Gastroesophageal sphincter (tissue), 4 donors: ENCODE measurements around the gene IFT80. TPM values are rescaled to one million over a fixed set of nuclear protein-coding genes. Genes with fewer than 3 reads are reported as not detected.

Experiments
- ATAC-seq: fragments of 150-250 bp; one replicate; pipeline ENCODE4 v1.9.1; 2016; ENCODE audit warnings: mild to moderate bottlenecking, moderate library complexity
- H3K27ac ChIP-seq, 4 donors: fragments of 200-600 bp; sonication (generic) in 3 of 4; 1 replicate in 3 of 4; 2 replicates in 1 of 4; pipeline ENCODE4 v1.5.1; 2016 to 2019
- H3K27me3 ChIP-seq: fragments of 200-600 bp; sonication (generic); one replicate; pipeline ENCODE4 v1.5.1; 2019
- H3K36me3 ChIP-seq, 2 donors: fragments of 200-600 bp; sonication (generic); one replicate each; pipeline ENCODE4 v1.5.1; 2019; ENCODE audit warnings: control low read depth in 1 of 2
- H3K4me1 ChIP-seq, 3 donors: fragments of 200-600 bp; sonication (generic); 1 replicate in 2 of 3; 2 replicates in 1 of 3; pipeline ENCODE4 v1.5.1; 2016 to 2019; ENCODE audit warnings: control low read depth in 2 of 3
- H3K4me3 ChIP-seq, 2 donors: fragments of 200-600 bp; sonication (generic); one replicate each; pipeline ENCODE4 v1.5.1; 2019; ENCODE audit warnings: mild to moderate bottlenecking in 1 of 2, moderate library complexity in 1 of 2
- H3K9me3 ChIP-seq, 3 donors: fragments of 200-600 bp; sonication (generic); one replicate each; pipeline ENCODE4 v1.5.1; 2017 to 2019; ENCODE audit warnings: control low read depth in 2 of 3
- EP300 ChIP-seq: sonication (generic); formaldehyde crosslinking; IDR thresholded peaks from one replicate; pipeline ENCODE4 v1.6.1; 2017; ENCODE audit warnings: antibody characterized with exemption, mild to moderate bottlenecking
- POLR2A ChIP-seq, 2 donors: fragments of 450-650 bp; IDR thresholded peaks; one replicate each; pipeline ENCODE4 v1.6.1; 2017; ENCODE audit warnings: antibody characterized with exemption in 2 of 2, mild to moderate bottlenecking in 2 of 2, moderate library complexity in 1 of 2
- POLR2AphosphoS5 ChIP-seq: sonication (generic); formaldehyde crosslinking; IDR thresholded peaks from one replicate; pipeline ENCODE4 v1.6.1; 2017; ENCODE audit warnings: antibody characterized with exemption
- WGBS, 2 donors: methylation state at CpG; one replicate each; pipeline ENCODE4 v1.1.5; 2018; ENCODE audit warnings: low coverage in 1 of 2; 5-methylcytosine and 5-hydroxymethylcytosine counted together
- total RNA-seq, 4 donors: library from RNA; depleted of rRNA; stranded (reverse); fragments of >200 nt; gene quantifications; one replicate each; pipeline ENCODE4 v1.1.0, GENCODE V29; 2016
- TF ChIP-seq, protein P1 (sequence below), 4 experiments: fragments of 200-600 bp in 2 of 4; fragments of 450-650 bp in 2 of 4; sonication (generic) in 1 of 4; IDR thresholded peaks; one replicate each; pipeline ENCODE4 v1.5.1; 2017 to 2019; ENCODE audit warnings: antibody characterized with exemption in 4 of 4, mild to moderate bottlenecking in 2 of 4, moderate library complexity in 2 of 4

The IFT80 gene
- total RNA-seq, 4 donors from 2014 or later = 14.9 to 36.6 (median 20.1) TPM

DNA sequence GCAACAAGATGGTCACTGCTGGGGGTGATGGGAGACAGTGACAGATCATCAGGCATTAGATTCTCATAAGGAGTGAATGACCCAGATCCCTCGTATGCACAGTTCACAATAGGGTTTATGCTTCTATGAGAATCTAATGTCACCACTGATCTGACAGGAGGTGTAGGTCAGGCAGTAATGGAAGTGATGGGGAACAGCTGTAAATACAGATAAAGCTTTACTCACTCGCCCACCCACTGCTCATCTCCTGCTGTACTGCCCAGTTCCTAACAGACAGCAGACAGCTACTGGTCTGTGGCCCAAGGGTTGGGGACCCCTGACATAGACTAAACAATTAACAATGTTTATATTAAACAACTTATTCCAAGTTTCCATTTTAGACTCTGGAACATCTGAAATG is 25.4 kb downstream of the IFT80 start:
- Histone ChIP-seq H3K4me3 (no peak overlapping the region), H3K27ac (no peak overlapping the region), H3K9me3 (no peaks in the 10 kb centered on the region), H3K27me3 (no peaks in the 10 kb centered on the region), H3K4me1 (no peaks in the 10 kb centered on the region), H3K36me3 (peaks cover 0 to 53% of the 10 kb centered on the region in 2 donors)
- 90 to 95% methylated on average over 2 of the region's 2 CpGs for WGBS, 2 donors
- ATAC-seq = no peak
- no peak for TF ChIP-seq POLR2AphosphoS5
- no peak for TF ChIP-seq EP300
- TF ChIP-seq, protein P1, sequence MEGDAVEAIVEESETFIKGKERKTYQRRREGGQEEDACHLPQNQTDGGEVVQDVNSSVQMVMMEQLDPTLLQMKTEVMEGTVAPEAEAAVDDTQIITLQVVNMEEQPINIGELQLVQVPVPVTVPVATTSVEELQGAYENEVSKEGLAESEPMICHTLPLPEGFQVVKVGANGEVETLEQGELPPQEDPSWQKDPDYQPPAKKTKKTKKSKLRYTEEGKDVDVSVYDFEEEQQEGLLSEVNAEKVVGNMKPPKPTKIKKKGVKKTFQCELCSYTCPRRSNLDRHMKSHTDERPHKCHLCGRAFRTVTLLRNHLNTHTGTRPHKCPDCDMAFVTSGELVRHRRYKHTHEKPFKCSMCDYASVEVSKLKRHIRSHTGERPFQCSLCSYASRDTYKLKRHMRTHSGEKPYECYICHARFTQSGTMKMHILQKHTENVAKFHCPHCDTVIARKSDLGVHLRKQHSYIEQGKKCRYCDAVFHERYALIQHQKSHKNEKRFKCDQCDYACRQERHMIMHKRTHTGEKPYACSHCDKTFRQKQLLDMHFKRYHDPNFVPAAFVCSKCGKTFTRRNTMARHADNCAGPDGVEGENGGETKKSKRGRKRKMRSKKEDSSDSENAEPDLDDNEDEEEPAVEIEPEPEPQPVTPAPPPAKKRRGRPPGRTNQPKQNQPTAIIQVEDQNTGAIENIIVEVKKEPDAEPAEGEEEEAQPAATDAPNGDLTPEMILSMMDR (IDR thresholded peaks at IDR 0.05) = no peak
- TF ChIP-seq POLR2A (IDR thresholded peaks at IDR 0.05) = no peak

DNA sequence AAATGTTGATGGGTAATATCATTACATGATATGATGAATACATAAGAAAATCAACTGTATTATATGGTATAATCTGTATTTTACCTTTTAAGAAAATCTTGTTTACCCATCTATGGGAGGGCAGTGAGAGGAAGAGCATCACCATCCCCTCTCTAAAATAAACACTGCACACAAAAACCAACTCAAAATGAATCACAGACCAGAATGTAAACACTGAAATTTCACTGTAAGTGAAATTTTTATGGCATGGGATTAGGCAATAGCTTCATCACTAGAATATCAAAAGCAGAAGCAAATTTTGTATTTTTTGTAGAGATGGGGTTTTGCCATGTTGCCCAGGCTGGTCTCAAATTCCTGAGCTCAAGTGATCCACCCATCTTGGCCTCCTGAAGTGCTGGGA is 26.2 kb downstream of the IFT80 start:
- Histone ChIP-seq H3K27ac (no peak overlapping the region), H3K36me3 (peaks cover 0 to 53% of the 10 kb centered on the region in 2 donors), H3K4me1 (no peaks in the 10 kb centered on the region), H3K9me3 (no peaks in the 10 kb centered on the region), H3K4me3 (no peak overlapping the region), H3K27me3 (no peaks in the 10 kb centered on the region)
- no peak for ATAC-seq
- no peak for TF ChIP-seq EP300
- no peak for TF ChIP-seq POLR2AphosphoS5
- TF ChIP-seq, protein P1 (IDR thresholded peaks at IDR 0.05) = no peak
- no peak for TF ChIP-seq POLR2A (IDR thresholded peaks at IDR 0.05)

DNA sequence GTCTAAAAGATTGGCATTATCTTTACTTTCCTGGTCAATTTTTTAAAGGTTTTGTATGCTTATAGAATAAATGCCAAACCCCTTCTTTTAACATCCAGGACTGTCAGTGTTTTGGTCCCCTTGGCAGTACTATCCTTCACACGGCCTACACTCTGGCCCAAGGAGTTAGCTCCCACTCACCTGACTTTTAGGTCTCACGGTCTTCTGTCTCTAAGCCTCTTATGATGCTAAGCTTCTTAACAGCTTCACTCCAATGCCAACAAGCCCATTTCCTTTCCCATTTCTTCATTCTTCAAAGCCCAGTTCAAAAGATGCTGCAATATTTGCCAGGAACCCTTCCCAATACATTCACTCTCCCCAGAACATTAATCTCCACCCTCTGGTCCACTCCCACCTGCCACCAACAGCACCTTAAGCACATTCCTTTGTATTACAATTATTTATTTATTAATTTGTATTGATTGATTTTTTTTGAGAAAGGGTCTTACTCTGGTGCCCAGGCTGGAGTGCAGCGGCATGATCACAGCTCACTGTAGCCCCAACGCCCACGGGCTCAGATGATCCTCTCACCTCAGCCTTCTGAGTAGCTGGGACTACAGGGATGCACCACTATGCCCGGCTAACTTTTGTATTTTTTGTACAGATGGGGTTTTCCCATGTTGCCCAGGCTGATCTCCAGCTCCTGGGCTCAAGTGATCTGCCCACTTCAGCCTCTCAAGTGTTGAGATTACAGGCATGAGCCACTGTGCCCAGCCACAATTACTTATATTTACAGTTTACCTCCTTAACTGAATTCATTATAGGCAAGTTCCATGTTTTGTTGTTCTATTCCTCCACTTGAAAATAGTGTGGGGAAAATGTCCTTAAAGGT is 27.8 kb downstream of the IFT80 start:
- H3K36me3 ChIP-seq = peaks cover 0 to 42% of the 10 kb centered on the region in 2 donors
- H3K4me1 ChIP-seq = no peaks in the 10 kb centered on the region
- no peak overlapping the region for H3K27ac ChIP-seq
- 94 to 98% methylated on average over 6 of the region's 6 CpGs for WGBS, 2 donors
- no peak for ATAC-seq
- H3K9me3 ChIP-seq = no peaks in the 10 kb centered on the region
- no peak overlapping the region for H3K4me3 ChIP-seq
- TF ChIP-seq POLR2AphosphoS5 = no peak
- TF ChIP-seq, protein P1 (IDR thresholded peaks at IDR 0.05) = no peak
- TF ChIP-seq EP300 = no peak
- no peak for TF ChIP-seq POLR2A (IDR thresholded peaks at IDR 0.05)
- H3K27me3 ChIP-seq = no peaks in the 10 kb centered on the region

DNA sequence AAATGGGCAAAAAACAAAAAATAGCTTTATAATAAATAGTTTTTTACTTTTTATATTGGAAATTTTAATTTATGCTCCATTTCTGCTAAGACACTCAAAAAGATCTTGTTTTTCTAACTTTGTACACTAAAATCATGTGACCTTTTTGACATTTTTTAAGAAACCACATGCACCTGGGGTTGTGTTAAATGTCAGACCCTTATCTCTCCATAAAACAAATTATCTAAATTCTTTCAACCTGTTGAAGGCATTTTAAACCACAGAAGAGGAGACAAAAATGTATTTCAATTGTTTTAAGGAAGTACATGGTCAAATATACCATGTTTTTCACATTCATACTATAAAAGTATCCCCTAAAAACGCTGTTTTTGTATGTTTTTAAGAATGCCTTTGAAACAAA is 29.2 kb downstream of the IFT80 start:
- peaks cover 0 to 43% of the 10 kb centered on the region in 2 donors for H3K36me3 ChIP-seq
- no peak overlapping the region for H3K27ac ChIP-seq
- TF ChIP-seq POLR2A (IDR thresholded peaks at IDR 0.05) = no peak
- no peak for TF ChIP-seq POLR2AphosphoS5
- TF ChIP-seq EP300 = no peak
- H3K9me3 ChIP-seq = no peaks in the 10 kb centered on the region
- H3K4me3 ChIP-seq = no peak overlapping the region
- H3K27me3 ChIP-seq = no peaks in the 10 kb centered on the region
- no peak for ATAC-seq
- H3K4me1 ChIP-seq = no peaks in the 10 kb centered on the region
- WGBS, 2 donors = 76 to 85% methylated on average over 1 of the region's 1 CpG

DNA sequence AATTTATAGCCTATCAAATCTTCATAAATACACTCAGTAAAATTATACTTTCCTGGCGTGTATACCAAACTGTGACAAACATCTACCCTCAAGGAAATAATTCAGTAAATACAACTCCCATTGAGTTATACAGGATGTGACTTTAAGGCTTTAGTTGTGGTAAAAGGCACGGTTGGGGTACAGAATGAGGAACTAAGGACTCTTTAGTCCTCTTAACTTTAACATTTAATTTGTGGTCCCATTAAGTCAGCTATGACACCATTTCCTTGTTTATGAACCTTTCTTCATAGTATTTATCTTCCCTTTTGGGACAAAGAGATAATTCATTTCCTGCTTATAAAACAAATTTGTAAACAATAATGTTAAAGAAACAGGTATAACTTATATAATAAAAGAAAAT is 30.2 kb downstream of the IFT80 start:
- 84 to 86% methylated on average over 2 of the region's 2 CpGs for WGBS, 2 donors
- H3K36me3 ChIP-seq = peaks cover 0 to 38% of the 10 kb centered on the region in 2 donors
- H3K4me3 ChIP-seq = no peak overlapping the region
- H3K27ac ChIP-seq = no peak overlapping the region
- no peaks in the 10 kb centered on the region for H3K9me3 ChIP-seq
- H3K4me1 ChIP-seq = no peaks in the 10 kb centered on the region
- ATAC-seq = no peak
- TF ChIP-seq POLR2AphosphoS5 (no peak), POLR2A (IDR thresholded peaks at IDR 0.05) (no peak), EP300 (no peak)
- TF ChIP-seq, protein P1 (IDR thresholded peaks at IDR 0.05) = no peak
- H3K27me3 ChIP-seq = no peaks in the 10 kb centered on the region
